Upper lobe of left lung (tissue), 6 donors: ENCODE results near the gene RPE. TPM values are rescaled to one million over a fixed set of nuclear protein-coding genes. Genes with fewer than 3 reads are reported as not detected.

Source experiments
- ATAC-seq, 2 donors: fragments of 200-7000 bp; cut with Tn5 transposase; one replicate each; pipeline ENCODE4 v1.9.1; 2022; ENCODE audit warnings: mild to moderate bottlenecking in 2 of 2, moderate library complexity in 2 of 2; ENCODE audit not compliant: low FRiP score in 2 of 2
- DNase-seq, 2 donors: peaks; one replicate each; pipeline ENCODE4 v3.0.0-alpha.2; 2019 to 2020
- H3K27ac ChIP-seq, 4 donors: fragments of 200-600 bp; sonication (generic); one replicate each; pipeline ENCODE4 v1.5.1; 2016 to 2019
- H3K27me3 ChIP-seq, 4 donors: fragments of 200-600 bp; sonication (generic); one replicate each; pipeline ENCODE4 v1.5.1; 2017 to 2019
- H3K36me3 ChIP-seq, 4 donors: fragments of 200-600 bp; sonication (generic); one replicate each; pipeline ENCODE4 v1.5.1; 2016 to 2019
- H3K4me1 ChIP-seq, 4 donors: fragments of 200-600 bp; sonication (generic); one replicate each; pipeline ENCODE4 v1.5.1; 2018 to 2019
- H3K4me3 ChIP-seq, 4 donors: fragments of 200-600 bp; sonication (generic); one replicate each; pipeline ENCODE4 v1.5.1; 2017 to 2019; ENCODE audit warnings: mild to moderate bottlenecking in 2 of 4, moderate library complexity in 1 of 4
- H3K9me3 ChIP-seq, 4 donors: fragments of 200-600 bp; sonication (generic); one replicate each; pipeline ENCODE4 v1.5.1; 2018 to 2019
- CTCF ChIP-seq, 6 experiments: fragments of 450-650 bp in 4 of 6; fragments of 200-600 bp in 2 of 6; sonication (generic) in 2 of 6; IDR thresholded peaks; one replicate each; pipeline ENCODE4 v1.5.1; 2016 to 2019; ENCODE audit warnings: antibody characterized with exemption in 6 of 6
- EP300 ChIP-seq, 4 donors: sonication (generic); formaldehyde crosslinking; IDR thresholded peaks; one replicate each; pipeline ENCODE4 v1.5.1; 2017; ENCODE audit warnings: antibody characterized with exemption in 4 of 4, control low read depth in 2 of 4
- POLR2A ChIP-seq, 4 donors: fragments of 450-650 bp; IDR thresholded peaks; one replicate each; pipeline ENCODE4 v1.5.1; 2016 to 2017; ENCODE audit warnings: antibody characterized with exemption in 4 of 4, mild to moderate bottlenecking in 2 of 4
- POLR2AphosphoS5 ChIP-seq, 2 donors: sonication (generic); formaldehyde crosslinking; IDR thresholded peaks; one replicate each; pipeline ENCODE4 v1.5.1; 2017; ENCODE audit warnings: antibody characterized with exemption in 2 of 2
- WGBS, 2 donors: methylation state at CpG; one replicate each; pipeline ENCODE4 v1.1.5; 2017 to 2018; 5-methylcytosine and 5-hydroxymethylcytosine counted together
- total RNA-seq, 6 donors: library from RNA; depleted of rRNA in 4 of 6; stranded (reverse); fragments of >200 nt in 4 of 6; gene quantifications; one replicate each; pipeline versions ENCODE4 v1.1.0 to v1.2.1, GENCODE V29; 2016 to 2021
- donor health status: DM: no; HTN: no; CAD: no; lungs with moderate emphysema.
- donor health status: DM: no; HTN: yes; CAD: no; lungs with severe emphysema.

RPE gene
- total RNA-seq, 6 donors from 2014 or later = 15.7 to 46.0 (median 34.2) TPM

- H3K4me1 ChIP-seq = no peaks in the 10 kb centered on the region
- TF ChIP-seq CTCF (IDR thresholded peaks at IDR 0.05) (no peak), EP300 (IDR thresholded peaks at IDR 0.05) (no peak), POLR2A (IDR thresholded peaks at IDR 0.05) (no peak), POLR2AphosphoS5 (IDR thresholded peaks at IDR 0.05) (no peak)
- H3K27ac ChIP-seq = no peak overlapping the region
- no peaks in the 10 kb centered on the region for H3K36me3 ChIP-seq
- no peak overlapping the region for H3K4me3 ChIP-seq
- DNase-seq = no peak
- no peaks in the 10 kb centered on the region for H3K9me3 ChIP-seq
- no peaks in the 10 kb centered on the region for H3K27me3 ChIP-seq
- ATAC-seq = no peak
- 93 to 96% methylated on average over 2 of the region's 2 CpGs for WGBS, 2 donors
Observed at GRCh38 chr2:209984291-209984690, 18.1 kb upstream of the RPE start.

- no peak for DNase-seq
- WGBS, 2 donors = 39 to 46% methylated on average over 3 of the region's 3 CpGs
Observed at GRCh38 chr2:209985874-209986273, 16.6 kb upstream of the RPE start.

GRCh38 chr2:209986415-209986814, 16.0 kb upstream of the RPE start:
- Histone ChIP-seq H3K4me1 (no peaks in the 10 kb centered on the region), H3K9me3 (no peaks in the 10 kb centered on the region), H3K4me3 (no peak overlapping the region), H3K27me3 (no peaks in the 10 kb centered on the region), H3K27ac (no peak overlapping the region), H3K36me3 (no peaks in the 10 kb centered on the region)
- WGBS, 2 donors = 74 to 89% methylated on average over 2 of the region's 2 CpGs
- TF ChIP-seq POLR2AphosphoS5 (IDR thresholded peaks at IDR 0.05) = no peak
- no peak for TF ChIP-seq CTCF (IDR thresholded peaks at IDR 0.05)
- TF ChIP-seq POLR2A (IDR thresholded peaks at IDR 0.05) = no peak
- DNase-seq = no peak
- ATAC-seq = no peak

More at GRCh38 chr2:209985874-209986273, 16.6 kb upstream of the RPE start:
- H3K4me1 ChIP-seq = no peaks in the 10 kb centered on the region
- H3K4me3 ChIP-seq = no peak overlapping the region
- H3K36me3 ChIP-seq = no peaks in the 10 kb centered on the region
- H3K27me3 ChIP-seq = no peaks in the 10 kb centered on the region
- peak in 1 of 2 donors; percentile 67 for ATAC-seq
- TF ChIP-seq POLR2AphosphoS5 (IDR thresholded peaks at IDR 0.05) = no peak
- no peak for TF ChIP-seq EP300 (IDR thresholded peaks at IDR 0.05)
- no peak for TF ChIP-seq POLR2A (IDR thresholded peaks at IDR 0.05)
- H3K9me3 ChIP-seq = no peaks in the 10 kb centered on the region
- H3K27ac ChIP-seq = no peak overlapping the region

- TF ChIP-seq POLR2A (IDR thresholded peaks at IDR 0.05) (no peak), POLR2AphosphoS5 (IDR thresholded peaks at IDR 0.05) (no peak), EP300 (IDR thresholded peaks at IDR 0.05) (no peak), CTCF (IDR thresholded peaks at IDR 0.05) (no peak)
- no peaks in the 10 kb centered on the region for H3K9me3 ChIP-seq
- no peak overlapping the region for H3K27ac ChIP-seq
- no peak for DNase-seq
- 53 to 56% methylated on average over 4 of the region's 4 CpGs for WGBS, 2 donors
- no peaks in the 10 kb centered on the region for H3K27me3 ChIP-seq
- ATAC-seq = no peak
- no peaks in the 10 kb centered on the region for H3K4me1 ChIP-seq
- no peak overlapping the region for H3K4me3 ChIP-seq
- H3K36me3 ChIP-seq = no peaks in the 10 kb centered on the region
Observed at GRCh38 chr2:209988010-209988409, 14.4 kb upstream of the RPE start.

- Histone ChIP-seq H3K4me1 (no peaks in the 10 kb centered on the region), H3K9me3 (no peaks in the 10 kb centered on the region), H3K27ac (no peak overlapping the region), H3K4me3 (no peak overlapping the region), H3K27me3 (no peaks in the 10 kb centered on the region), H3K36me3 (no peaks in the 10 kb centered on the region)
- WGBS, 2 donors = 83 to 86% methylated on average over 2 of the region's 2 CpGs
- DNase-seq (no peak), ATAC-seq (no peak)
- TF ChIP-seq CTCF (IDR thresholded peaks at IDR 0.05) = no peak
Observed at GRCh38 chr2:209990838-209991237, 11.6 kb upstream of the RPE start.
